GM12865 (cell line): ENCODE data around the gene CAPG.

Source experiments
- DNase-seq: peaks from one replicate; pipeline ENCODE4 v3.0.0; 2010; ENCODE audit warnings: low read depth
- H3K4me3 ChIP-seq: 2 replicates; pipeline ENCODE4 v1.5.1; 2011; ENCODE audit warnings: mild to moderate bottlenecking, low read depth, low read length, control low read depth
- CTCF ChIP-seq: IDR thresholded peaks from 2 replicates; pipeline ENCODE4 v1.5.1; 2011; ENCODE audit warnings: low read length, control low read depth, low read depth, inconsistent platforms; ENCODE audit not compliant: insufficient read depth; ENCODE audit errors: missing control alignments

The CAPG gene

GRCh38 chr2:85394976-85395375 is 15.2 kb downstream of the CAPG start:
- DNase-seq = no peak
- TF ChIP-seq CTCF = no peak
- H3K4me3 ChIP-seq = no peak overlapping the region

- no peak for DNase-seq
- H3K4me3 ChIP-seq = no peak overlapping the region
- no peak for TF ChIP-seq CTCF
Measured at GRCh38 chr2:85394261-85394681, 15.9 kb downstream of the CAPG start.

- DNase-seq = no peak
- H3K4me3 ChIP-seq = no peak overlapping the region
- TF ChIP-seq CTCF = no peak
Measured at GRCh38 chr2:85393836-85394235, 16.3 kb downstream of the CAPG start.

GRCh38 chr2:85390941-85391669 is 19.1 kb downstream of the CAPG start:
- peak; percentile 57 for DNase-seq
- TF ChIP-seq CTCF = peak; percentile 62

GRCh38 chr2:85388878-85389538 is 21.2 kb downstream of the CAPG start:
- no peak overlapping the region for H3K4me3 ChIP-seq
- TF ChIP-seq CTCF = no peak
- DNase-seq = no peak

More at GRCh38 chr2:85390941-85391669, 19.1 kb downstream of the CAPG start:
- no peak overlapping the region for H3K4me3 ChIP-seq

- no peak for DNase-seq
- no peak for TF ChIP-seq CTCF
- H3K4me3 ChIP-seq = no peak overlapping the region
Measured at GRCh38 chr2:85387754-85388153, 22.4 kb downstream of the CAPG start.
